Endothelial cell of umbilical vein (primary cell): Measurements from ENCODE around the gene ALDH1L2.

Experiments
- CTCF ChIP-seq, 2 donors: IDR thresholded peaks; 1 replicate in 1 of 2; 2 replicates in 1 of 2; pipeline ENCODE4 v1.5.1; 2011; ENCODE audit warnings: low read length in 2 of 2, mild to moderate bottlenecking in 2 of 2, moderate library complexity in 2 of 2, control low read depth in 1 of 2, inconsistent platforms in 1 of 2, low read depth in 1 of 2; ENCODE audit not compliant: insufficient read depth in 1 of 2; ENCODE audit errors: extremely low read depth in 1 of 2
- EZH2 ChIP-seq: IDR thresholded peaks from 2 replicates; pipeline ENCODE4 v1.6.1; 2012; ENCODE audit warnings: borderline replicate concordance, low read depth, mild to moderate bottlenecking, moderate library complexity, low read length, inconsistent platforms; ENCODE audit not compliant: severe bottlenecking

- TF ChIP-seq CTCF (IDR thresholded peaks at IDR 0.05; ENCODE audit: extremely low read depth in 1 of 2, insufficient read depth in 1 of 2, low read depth in 1 of 2, low read length in 2 of 2) (no peak), EZH2 (no peak)
Measured at GRCh38 chr12:105109465-105110212, 25.4 kb upstream of the ALDH1L2 start.
